HG02798 (cell line): ENCODE measurements around the gene NFATC4.
"Not testable (repeated sequence)": the region's sequence is repeated elsewhere in the genome, so short reads cannot be mapped to it uniquely, and the experiment has no call there.

Experiments used
- ATAC-seq: cut with Tn5 transposase; IDR thresholded peaks from one replicate; pipeline ENCODE4 v1.9.1; 2021; ENCODE audit warnings: mild to moderate bottlenecking; ENCODE audit not compliant: unreplicated experiment, poor library complexity

The NFATC4 gene

GRCh38 chr14:24385524-24385923 lies 17.5 kb downstream of the NFATC4 start:
- ATAC-seq, result no peak

GRCh38 chr14:24387009-24387345 lies 19.0 kb downstream of the NFATC4 start:
- no peak for ATAC-seq

GRCh38 chr14:24387579-24387978 lies 19.6 kb downstream of the NFATC4 start:
- ATAC-seq, result not testable (repeated sequence)

- ATAC-seq, result no peak
Observed at GRCh38 chr14:24388474-24389179, 20.6 kb downstream of the NFATC4 start.

- ATAC-seq, result no peak
Observed at GRCh38 chr14:24389226-24389848, 21.4 kb downstream of the NFATC4 start.

- no peak for ATAC-seq
Observed at GRCh38 chr14:24390701-24391468, 22.9 kb downstream of the NFATC4 start.

GRCh38 chr14:24392325-24393091 lies 24.5 kb downstream of the NFATC4 start:
- ATAC-seq, result no peak

GRCh38 chr14:24394275-24394674 lies 26.3 kb downstream of the NFATC4 start:
- ATAC-seq, result no peak

- no peak for ATAC-seq
Observed at GRCh38 chr14:24395609-24396582, 27.9 kb downstream of the NFATC4 start.

- ATAC-seq, result no peak
Observed at GRCh38 chr14:24397639-24398292, 29.8 kb downstream of the NFATC4 start.

- ATAC-seq, result no peak
Observed at GRCh38 chr14:24398293-24398652, 30.3 kb downstream of the NFATC4 start.

GRCh38 chr14:24398653-24399446 lies 30.9 kb downstream of the NFATC4 start, which contains the start of gene NYNRIN:
NYNRIN (plus strand) TSS chr14:24399003; CDS start chr14:24399247, 244 bp downstream.
- ATAC-seq, result no peak

- ATAC-seq, result no peak
Observed at GRCh38 chr14:24399447-24399822, 31.5 kb downstream of the NFATC4 start.

- no peak for ATAC-seq
Observed at GRCh38 chr14:24399999-24400718, 32.2 kb downstream of the NFATC4 start.

- no peak for ATAC-seq
Observed at GRCh38 chr14:24401810-24402702, 34.1 kb downstream of the NFATC4 start.

- ATAC-seq, result no peak
Observed at GRCh38 chr14:24403294-24403998, 35.5 kb downstream of the NFATC4 start.
